GM23248 (cell line): Measurements from ENCODE around the gene LPP. TPM values are rescaled to one million over a fixed set of nuclear protein-coding genes. Genes with fewer than 3 reads are reported as not detected.

Experiments used
- DNase-seq: peaks from one replicate; pipeline ENCODE4 v3.0.0-alpha.2; 2015
- H2AFZ ChIP-seq: fragments of 200-600 bp; sonication (generic); 2 replicates; pipeline ENCODE4 v1.6.1; 2016; ENCODE audit warnings: antibody characterized with exemption
- H3F3A ChIP-seq: fragments of 200-600 bp; sonication (generic); 2 replicates; pipeline ENCODE4 v1.6.1; 2016; ENCODE audit warnings: mild to moderate bottlenecking, antibody characterized with exemption, mixed run types; ENCODE audit not compliant: insufficient read depth
- H3K27ac ChIP-seq: fragments of 200-600 bp; sonication (generic); 2 replicates; pipeline ENCODE4 v1.5.1; 2016; ENCODE audit warnings: mild to moderate bottlenecking
- H3K27me3 ChIP-seq: fragments of 200-600 bp; sonication (generic); replicated peaks from 2 replicates; pipeline ENCODE4 v1.6.1; 2016; ENCODE audit warnings: mild to moderate bottlenecking; ENCODE audit not compliant: insufficient read depth
- H3K36me3 ChIP-seq: fragments of 200-600 bp; sonication (generic); 2 replicates; pipeline ENCODE4 v1.6.1; 2016; ENCODE audit warnings: low read depth, mild to moderate bottlenecking
- H3K4me1 ChIP-seq: fragments of 200-600 bp; sonication (generic); 2 replicates; pipeline ENCODE4 v1.6.1; 2016; ENCODE audit warnings: mild to moderate bottlenecking; ENCODE audit not compliant: insufficient read depth
- H3K4me2 ChIP-seq: fragments of 200-600 bp; sonication (generic); one replicate; pipeline ENCODE4 v1.6.1; 2016; ENCODE audit warnings: mild to moderate bottlenecking; ENCODE audit not compliant: unreplicated experiment
- H3K4me3 ChIP-seq: fragments of 200-600 bp; sonication (generic); 2 replicates; pipeline ENCODE4 v1.5.1; 2016; ENCODE audit warnings: mild to moderate bottlenecking
- H3K79me2 ChIP-seq: fragments of 200-600 bp; sonication (generic); 2 replicates; pipeline ENCODE4 v1.6.1; 2016; ENCODE audit warnings: mild to moderate bottlenecking; ENCODE audit not compliant: insufficient read depth
- H3K9ac ChIP-seq: fragments of 200-600 bp; sonication (generic); 2 replicates; pipeline ENCODE4 v1.6.1; 2016; ENCODE audit warnings: mild to moderate bottlenecking
- H3K9me2 ChIP-seq: fragments of 200-600 bp; sonication (generic); 2 replicates; pipeline ENCODE4 v1.6.1; 2016; ENCODE audit warnings: mixed run types, mild to moderate bottlenecking, moderate library complexity; ENCODE audit not compliant: insufficient read depth
- H3K9me3 ChIP-seq: fragments of 200-600 bp; sonication (generic); one replicate; pipeline ENCODE4 v1.6.1; 2017; ENCODE audit warnings: low read depth
- H4K20me1 ChIP-seq: fragments of 200-600 bp; sonication (generic); 2 replicates; pipeline ENCODE4 v1.6.0; 2016; ENCODE audit not compliant: insufficient read depth
- EZH2 ChIP-seq: fragments of 200-600 bp; sonication (generic); IDR thresholded peaks from 2 replicates; pipeline ENCODE4 v1.6.1; 2018; ENCODE audit warnings: antibody characterized with exemption, mild to moderate bottlenecking; ENCODE audit not compliant: insufficient read depth, poor library complexity, severe bottlenecking
- EZH2phosphoT487 ChIP-seq: fragments of 200-600 bp; sonication (generic); IDR thresholded peaks from 2 replicates; pipeline ENCODE4 v1.6.1; 2018; ENCODE audit warnings: antibody characterized with exemption, moderate library complexity, mild to moderate bottlenecking, low read depth; ENCODE audit not compliant: insufficient read depth
- WGBS, 2 experiments: methylation state at CpG; one replicate each; pipeline ENCODE4 v1.1.6; 2015 to 2017; ENCODE audit warnings: low lambda C conversion rate in 2 of 2, low coverage in 1 of 2; ENCODE audit errors: missing lambda C conversion rate in 2 of 2; 5-methylcytosine and 5-hydroxymethylcytosine counted together
- in situ Hi-C: fragments of 300-500 bp; cut with MboI; formaldehyde crosslinking; loops from 2 replicates; pipeline ENCODE4 v1.15.0; 2020
- polyA plus RNA-seq: library from polyadenylated mRNA; unstranded; fragments of >200 nt; fragmentation: Nextera tagmentation; extraction: Ambion mirVana; gene quantifications from 2 replicates; pipeline ENCODE4 v1.2.1, GENCODE V29; 2016
- total RNA-seq: library from RNA; depleted of rRNA; stranded (reverse); fragments of >200 nt; shearing (Covaris generic); gene quantifications from 2 replicates; pipeline ENCODE4 v1.2.3, GENCODE V29; 2014

The LPP gene
- total and polyA plus RNA-seq, 2 experiments from 2014 or later = 42.8 to 61.7 TPM

GRCh38 chr3:188627652-188628051 is 473.7 kb downstream of the LPP start:
- no peaks in the 10 kb centered on the region for H3K36me3 ChIP-seq
- peak overlapping the region; percentile 66 for H3K4me2 ChIP-seq
- peaks cover 65% of the 10 kb centered on the region for H3K4me1 ChIP-seq

GRCh38 chr3:188631291-188632010 is 477.5 kb downstream of the LPP start:
- Histone ChIP-seq H3K27me3 (no peaks in the 10 kb centered on the region), H3K9me3 (no peaks in the 10 kb centered on the region), H3K79me2 (peaks cover 26% of the 10 kb centered on the region; the same call in 1 of the 2 replicates), H2AFZ (no peak overlapping the region), H3K4me2 (peak overlapping the region; percentile 38), H3K27ac (peak overlapping the region; percentile 86), H3F3A (peaks cover 55% of the 10 kb centered on the region), H3K9me2 (no peaks in the 10 kb centered on the region), H3K4me1 (peaks cover 41% of the 10 kb centered on the region), H3K4me3 (0 out of 2 replicates have a peak overlapping the region, but pooled peaks have one; percentile 5), H4K20me1 (no peaks in the 10 kb centered on the region), H3K36me3 (no peaks in the 10 kb centered on the region), H3K9ac (peak overlapping the region; percentile 24; the same call in 1 of the 2 replicates)
- WGBS, 2 experiments = 14 to 22% methylated on average over 5 of the region's 5 CpGs
- peak; percentile 91 for DNase-seq
- TF ChIP-seq EZH2phosphoT487 = no peak
- no peak for TF ChIP-seq EZH2
- in situ Hi-C loops = no loop called here

More at GRCh38 chr3:188627652-188628051, 473.7 kb downstream of the LPP start:
- peak overlapping the region; percentile 65 for H3K27ac ChIP-seq
- no peaks in the 10 kb centered on the region for H3K27me3 ChIP-seq
- in situ Hi-C loops = no loop called here
- H3K9ac ChIP-seq = peak overlapping the region; percentile 37
- H4K20me1 ChIP-seq = no peaks in the 10 kb centered on the region
- H3K79me2 ChIP-seq = peaks cover 21% of the 10 kb centered on the region; the same call in 1 of the 2 replicates
- DNase-seq = peak; percentile 85
- no peaks in the 10 kb centered on the region for H3K9me3 ChIP-seq
- H3K9me2 ChIP-seq = no peaks in the 10 kb centered on the region
- no peak for TF ChIP-seq EZH2
- TF ChIP-seq EZH2phosphoT487 = peak; percentile 99
- no peak overlapping the region for H2AFZ ChIP-seq
- peaks cover 54% of the 10 kb centered on the region for H3F3A ChIP-seq
- H3K4me3 ChIP-seq = peak overlapping the region; percentile 17; the same call in 1 of the 2 replicates

GRCh38 chr3:188633206-188633605 is 479.2 kb downstream of the LPP start:
- Histone ChIP-seq H2AFZ (no peak overlapping the region), H4K20me1 (no peaks in the 10 kb centered on the region), H3K4me3 (no peak overlapping the region), H3K9ac (no peak overlapping the region), H3K9me2 (no peaks in the 10 kb centered on the region), H3F3A (peaks cover 39% of the 10 kb centered on the region), H3K9me3 (no peaks in the 10 kb centered on the region), H3K4me2 (no peak overlapping the region), H3K4me1 (peaks cover 26% of the 10 kb centered on the region), H3K79me2 (peaks cover 26% of the 10 kb centered on the region; the same call in 1 of the 2 replicates), H3K27me3 (no peaks in the 10 kb centered on the region), H3K27ac (no peak overlapping the region), H3K36me3 (no peaks in the 10 kb centered on the region)
- no peak for DNase-seq
- TF ChIP-seq EZH2 (no peak), EZH2phosphoT487 (no peak)
- WGBS, 2 experiments = 82 to 95% methylated on average over 4 of the region's 4 CpGs
- in situ Hi-C loops = no loop called here

- no peak overlapping the region for H3K27ac ChIP-seq
- in situ Hi-C loops = no loop called here
- H3K4me1 ChIP-seq = peaks cover 17% of the 10 kb centered on the region
- H3K4me3 ChIP-seq = no peak overlapping the region
- no peaks in the 10 kb centered on the region for H4K20me1 ChIP-seq
- 96 to 98% methylated on average over 8 of the region's 8 CpGs for WGBS, 2 experiments
- H3F3A ChIP-seq = peaks cover 35% of the 10 kb centered on the region
- H2AFZ ChIP-seq = no peak overlapping the region
- no peak overlapping the region for H3K4me2 ChIP-seq
- no peaks in the 10 kb centered on the region for H3K27me3 ChIP-seq
- no peak for TF ChIP-seq EZH2
- no peak for TF ChIP-seq EZH2phosphoT487
- H3K9me2 ChIP-seq = no peaks in the 10 kb centered on the region
- H3K9ac ChIP-seq = no peak overlapping the region
- H3K36me3 ChIP-seq = no peaks in the 10 kb centered on the region
- DNase-seq = no peak
- no peaks in the 10 kb centered on the region for H3K9me3 ChIP-seq
- H3K79me2 ChIP-seq = peaks cover 23% of the 10 kb centered on the region; the same call in 1 of the 2 replicates
Measured at GRCh38 chr3:188634285-188634684, 480.3 kb downstream of the LPP start.
